ENCODE measurements around the gene RPL36AL. TPM values are rescaled to one million over a fixed set of nuclear protein-coding genes. Genes with fewer than 3 reads are reported as not detected.
"Not testable (repeated sequence)": the region's sequence is repeated elsewhere in the genome, so short reads cannot be mapped to it uniquely, and the experiment has no call there.

The RPL36AL gene
- total RNA-seq, 1 donor from 2014 or later: 112 TPM

DNA sequence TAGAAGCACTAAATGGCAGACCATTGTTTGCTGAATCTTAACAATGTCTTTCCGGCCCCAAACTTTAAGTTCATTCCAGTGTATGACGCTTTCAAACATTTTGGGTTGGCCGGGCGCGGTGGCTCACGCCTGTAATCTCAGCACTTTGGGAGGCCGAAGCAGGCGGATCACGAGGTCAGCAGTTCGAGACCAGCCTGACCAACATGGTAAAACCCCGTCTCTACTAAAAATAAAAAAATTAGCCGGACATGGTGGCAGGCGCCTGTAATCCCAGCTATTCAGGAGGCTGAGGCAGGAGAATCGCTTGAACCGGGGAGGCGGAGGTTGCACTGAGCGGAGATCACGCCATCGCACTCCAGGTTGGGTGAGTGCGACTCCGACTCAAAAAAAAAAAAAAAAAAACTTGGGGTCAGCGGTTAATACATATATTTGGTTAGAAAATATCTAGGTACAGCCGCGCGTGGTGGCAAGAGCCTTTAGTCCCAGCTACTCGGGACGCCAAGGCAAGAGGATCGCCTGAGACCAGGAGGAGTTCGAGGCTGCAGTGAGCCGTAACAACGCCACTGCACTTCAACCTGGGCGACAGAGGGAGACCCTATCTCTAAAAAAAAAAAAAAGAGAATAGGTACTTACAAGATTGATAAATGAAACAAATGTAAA, 35.3 kb downstream of the RPL36AL start:
- DNase-seq; intact Hi-C loops (cut with DNase I); ATAC-seq (ENCODE audit: poor library complexity): not testable (repeated sequence)

DNA sequence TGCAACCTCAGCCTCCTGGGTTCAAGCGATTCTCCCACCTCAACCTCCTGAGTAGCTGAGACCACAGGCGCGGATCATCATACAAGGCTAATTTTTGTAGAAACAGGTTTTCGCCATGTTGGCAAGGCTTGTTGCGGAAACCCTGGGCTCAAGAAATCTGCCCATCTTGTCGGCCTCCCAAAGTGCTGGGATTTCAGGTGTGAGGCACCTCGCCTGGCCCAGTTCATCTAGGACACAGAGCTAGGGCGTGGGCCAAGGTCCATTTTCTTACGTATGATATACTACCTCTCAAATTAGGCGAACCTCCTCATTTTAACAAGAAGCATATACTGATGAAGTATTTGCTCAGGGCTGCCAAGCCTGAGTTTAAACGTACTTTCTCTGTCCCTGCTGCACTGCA, 36.4 kb downstream of the RPL36AL start:
- intact Hi-C loops (cut with DNase I): no loop called here
- no peak for ATAC-seq (ENCODE audit: poor library complexity)
- DNase-seq: no peak

DNA sequence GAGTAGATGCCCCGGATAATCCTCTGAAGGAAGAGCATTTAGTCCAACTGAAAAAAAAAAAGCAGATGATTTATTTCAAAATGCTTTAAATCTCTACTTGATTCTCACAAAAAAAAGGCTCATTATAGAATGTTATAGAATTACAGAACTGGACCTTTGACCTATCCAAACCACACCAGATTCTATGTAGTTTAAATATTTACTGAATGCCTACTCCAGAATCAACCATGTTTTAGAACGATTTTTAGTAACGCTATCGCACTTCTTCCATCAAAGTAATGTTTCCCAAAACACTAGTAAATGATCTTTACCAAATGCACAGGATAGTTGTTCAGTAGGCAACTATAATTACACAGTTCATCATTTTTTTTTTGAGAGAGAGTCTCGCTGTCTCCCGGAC, 36.8 kb downstream of the RPL36AL start:
- no peak for DNase-seq
- intact Hi-C loops (cut with DNase I): no loop called here
- no peak for ATAC-seq (ENCODE audit: poor library complexity)

DNA sequence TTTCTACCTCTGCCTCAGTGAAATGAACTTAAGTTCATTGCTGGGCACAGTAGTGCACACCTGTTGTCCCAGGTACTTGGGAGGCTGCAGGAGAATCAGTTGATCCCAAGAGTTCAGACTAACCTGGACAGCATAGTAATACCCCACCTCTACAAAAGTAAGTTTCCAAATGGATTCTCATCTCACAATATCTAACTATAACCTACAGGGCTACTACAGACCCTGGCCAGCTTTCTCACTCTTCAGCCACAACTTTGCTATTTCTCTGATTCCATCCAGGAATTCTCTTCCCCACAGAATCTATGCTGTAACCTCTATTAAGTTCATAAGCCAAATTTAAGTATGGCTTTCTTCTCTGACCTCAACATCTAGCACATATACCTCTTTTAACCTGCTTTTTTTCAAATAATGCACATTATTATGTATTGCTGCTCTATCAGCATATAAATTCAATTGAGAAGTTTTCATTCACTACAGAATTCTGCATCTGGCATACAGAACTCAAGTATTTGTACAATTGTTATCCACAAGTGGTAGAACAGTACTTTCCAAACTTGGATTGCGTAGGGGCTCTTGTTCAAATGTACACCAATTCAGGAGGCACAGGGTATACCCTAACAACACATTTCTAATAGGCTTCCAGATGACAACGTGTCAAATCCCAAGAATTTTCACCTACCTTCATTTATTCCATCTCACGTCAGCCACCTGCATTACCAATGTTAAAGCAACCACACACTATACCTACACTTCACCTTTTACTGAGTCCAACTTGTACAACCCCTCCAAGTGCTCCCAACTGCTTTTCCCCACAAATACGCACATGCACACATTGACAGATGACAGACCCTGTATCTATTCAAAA, 38.1 kb downstream of the RPL36AL start:
- intact Hi-C loops (cut with DNase I): no loop called here
- no peak for DNase-seq
- ATAC-seq (ENCODE audit: poor library complexity): no peak

DNA sequence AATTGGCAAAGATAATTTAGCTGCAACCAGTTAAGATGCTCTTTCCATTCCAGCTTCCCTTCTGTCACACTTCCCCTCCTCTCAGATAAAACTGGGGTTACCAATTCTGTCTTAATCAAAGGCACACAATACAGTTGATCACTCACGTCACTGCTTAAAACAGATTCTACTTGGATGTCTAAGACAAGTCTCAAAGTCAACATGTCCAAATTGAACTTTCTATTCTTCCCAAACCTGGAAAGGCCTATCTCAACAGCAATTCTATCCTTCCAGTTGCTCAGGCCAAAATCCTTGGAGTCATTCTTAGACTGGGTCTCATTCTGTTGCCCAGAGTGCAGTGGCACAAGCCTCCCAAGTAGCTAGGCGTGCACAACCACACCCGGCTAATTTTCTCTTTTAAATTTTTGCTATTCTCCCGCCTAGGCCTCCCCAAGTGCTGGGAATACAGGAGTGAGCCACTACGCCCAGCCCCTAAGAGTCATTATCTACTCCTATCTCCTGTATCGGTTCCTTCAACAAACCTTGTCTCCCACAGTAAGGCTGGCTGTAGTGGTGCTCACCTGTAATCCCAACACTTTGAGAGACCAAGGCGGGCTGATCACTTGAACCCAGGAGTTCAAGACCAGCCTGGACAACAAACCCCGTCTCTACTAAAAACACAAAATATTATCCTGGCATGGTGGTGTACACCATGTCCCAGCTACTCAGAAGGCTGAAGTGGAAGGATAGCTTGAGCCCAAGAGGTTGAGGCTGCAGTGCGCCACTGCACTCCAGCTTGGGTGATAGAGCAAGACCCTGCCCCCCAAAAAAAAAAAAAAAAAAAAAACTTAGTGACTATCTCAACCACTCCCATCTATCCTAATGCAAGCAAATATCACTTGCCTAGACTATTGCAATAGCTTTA, 39.0 kb downstream of the RPL36AL start:
- intact Hi-C loops (cut with DNase I): no loop called here
- ATAC-seq (ENCODE audit: poor library complexity) (no peak), DNase-seq (no peak)

DNA sequence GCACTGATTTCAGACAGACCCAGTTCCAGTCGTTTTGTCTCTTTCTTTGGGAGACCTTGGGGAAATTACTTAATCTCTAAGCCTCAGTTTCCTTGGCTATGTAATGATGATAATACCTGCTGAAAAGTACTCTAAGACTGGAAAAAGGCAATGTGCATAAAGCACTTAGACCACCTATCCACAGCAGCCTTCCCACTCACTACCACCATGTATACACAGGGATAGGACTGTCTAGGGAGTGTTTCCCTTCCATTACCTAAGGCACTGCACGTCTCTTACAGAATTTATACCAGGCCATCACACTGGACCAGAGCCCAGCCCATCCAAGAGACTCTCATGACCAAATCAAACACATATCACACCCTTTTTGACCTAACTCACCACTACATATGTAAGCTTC, 40.6 kb downstream of the RPL36AL start:
- intact Hi-C loops (cut with DNase I): no loop called here
- ATAC-seq (ENCODE audit: poor library complexity): no peak

DNA sequence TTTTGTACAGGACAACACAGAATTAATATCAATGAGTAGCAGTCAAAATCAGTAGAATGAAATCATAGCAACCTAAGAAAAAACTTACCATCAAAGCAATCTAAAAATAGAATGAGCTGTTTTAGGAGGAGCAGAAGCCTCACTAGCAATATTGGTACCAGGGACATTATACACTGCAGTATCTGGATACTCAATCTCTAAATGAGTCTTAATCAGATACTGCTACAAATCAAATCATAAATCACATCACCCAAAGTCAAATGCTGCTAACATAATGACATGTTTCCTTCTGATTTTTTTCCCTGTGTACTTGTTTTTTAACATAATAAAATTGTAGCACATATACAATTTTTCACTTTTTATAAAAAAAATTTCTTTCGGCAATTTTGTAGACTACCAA, 42.3 kb downstream of the RPL36AL start:
- intact Hi-C loops (cut with DNase I): no loop called here
- no peak for DNase-seq

More for the DNA sequence above, 40.6 kb downstream of the RPL36AL start:
- no peak for DNase-seq

DNA sequence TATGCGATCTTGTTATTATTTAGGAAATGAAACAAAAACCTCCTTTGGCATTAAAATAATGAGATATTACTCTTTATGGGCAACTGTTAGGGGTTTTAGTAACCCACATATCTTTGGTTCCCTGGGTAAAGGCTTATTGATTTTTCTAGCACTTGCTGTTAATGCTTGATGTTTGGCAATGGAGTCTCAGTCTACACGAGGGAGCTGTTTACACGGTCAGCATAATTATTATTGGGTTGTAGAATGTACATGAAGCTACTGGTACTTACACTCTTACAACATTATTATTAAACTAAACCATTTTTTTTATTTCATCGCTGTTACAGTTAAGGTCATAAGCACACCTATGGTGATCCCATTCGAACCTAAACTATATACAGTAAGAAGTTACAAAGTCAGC, 46.4 kb downstream of the RPL36AL start:
- ATAC-seq (ENCODE audit: poor library complexity) (no peak), DNase-seq (no peak)
- intact Hi-C loops (cut with DNase I): no loop called here

More for the DNA sequence above, 42.3 kb downstream of the RPL36AL start:
- no peak for ATAC-seq (ENCODE audit: poor library complexity)

DNA sequence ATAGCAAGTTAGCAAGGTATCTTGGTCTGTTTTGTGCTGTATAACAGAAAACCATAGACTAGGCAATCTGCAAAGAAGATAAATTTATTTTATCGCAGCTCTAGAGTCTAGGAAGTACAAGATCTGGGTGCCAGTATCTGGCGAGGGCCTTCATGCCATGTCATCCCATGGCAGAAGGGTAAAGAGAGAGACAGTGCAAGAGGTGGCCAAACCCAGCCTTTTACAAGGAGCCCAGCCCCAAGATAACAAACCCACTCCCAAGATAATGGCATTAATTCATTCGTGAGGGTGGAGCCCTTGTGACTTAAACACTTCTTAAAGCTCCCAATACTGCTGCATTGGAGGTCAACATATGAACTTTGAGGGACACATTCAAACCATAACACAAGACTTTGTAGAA, 51.1 kb downstream of the RPL36AL start:
- intact Hi-C loops (cut with DNase I): no loop called here
- no peak for ATAC-seq (ENCODE audit: poor library complexity)
- no peak for DNase-seq

Other genes with a start within 250 kb of the RPL36AL start
- gene RPS29, start 34.2 kb downstream of the RPL36AL start, total RNA-seq: 966 TPM
- 5.1 TPM for gene LRR1, start 21.7 kb downstream of the RPL36AL start, total RNA-seq
- gene MGAT2, start 173 bp upstream of the RPL36AL start, total RNA-seq: 9.4 TPM
- 6.1 TPM for gene DNAAF2, start 14.6 kb upstream of the RPL36AL start, total RNA-seq
- 0.38 TPM for gene POLE2, start 67.6 kb upstream of the RPL36AL start, total RNA-seq
- 5.9 TPM for gene KLHDC1, start 72.5 kb upstream of the RPL36AL start, total RNA-seq
- 89.3 TPM for gene KLHDC2, start 147.5 kb upstream of the RPL36AL start, total RNA-seq
- 44.5 TPM for gene NEMF, start 232.2 kb upstream of the RPL36AL start, total RNA-seq